MM.1S (cell line): ENCODE results near the gene DOLK.

ENCODE experiments used
- DNase-seq: peaks from one replicate; pipeline ENCODE4 v3.0.0-alpha.2; 2015
- H2AFZ ChIP-seq: fragments of 300-600 bp; sonication (generic); 2 replicates; pipeline ENCODE4 v1.6.0; 2016; ENCODE audit warnings: antibody characterized with exemption, low read length
- H3F3A ChIP-seq: fragments of 300-600 bp; sonication (generic); 2 replicates; pipeline ENCODE4 v1.6.1; 2016; ENCODE audit warnings: mild to moderate bottlenecking, antibody characterized with exemption, low read length, moderate library complexity, mixed read lengths; ENCODE audit not compliant: insufficient read depth
- H3K27ac ChIP-seq: fragments of 300-600 bp; sonication (generic); 2 replicates; pipeline ENCODE4 v1.5.1; 2016; ENCODE audit warnings: mild to moderate bottlenecking, low read length
- H3K27me3 ChIP-seq: fragments of 300-600 bp; sonication (generic); replicated peaks from 2 replicates; pipeline ENCODE4 v1.6.0; 2016; ENCODE audit warnings: low read length; ENCODE audit not compliant: insufficient read depth
- H3K36me3 ChIP-seq: fragments of 300-600 bp; sonication (generic); replicated peaks from 2 replicates; pipeline ENCODE4 v1.6.1; 2016; ENCODE audit warnings: mild to moderate bottlenecking, low read length, mixed read lengths; ENCODE audit not compliant: insufficient read depth
- H3K4me1 ChIP-seq: fragments of 300-600 bp; sonication (generic); 2 replicates; pipeline ENCODE4 v1.6.1; 2016; ENCODE audit warnings: low read length, mixed read lengths
- H3K4me2 ChIP-seq: fragments of 300-600 bp; sonication (generic); 2 replicates; pipeline ENCODE4 v1.6.0; 2016; ENCODE audit warnings: low read depth, low read length
- H3K4me3 ChIP-seq: fragments of 300-600 bp; sonication (generic); 2 replicates; pipeline ENCODE4 v1.5.1; 2016; ENCODE audit warnings: low read length, mixed read lengths
- H3K79me2 ChIP-seq: fragments of 300-600 bp; sonication (generic); 2 replicates; pipeline ENCODE4 v1.6.1; 2016; ENCODE audit warnings: mixed run types, low read length, mixed read lengths
- H3K9ac ChIP-seq: fragments of 300-600 bp; sonication (generic); 2 replicates; pipeline ENCODE4 v1.6.1; 2016; ENCODE audit warnings: low read length, mixed read lengths
- H3K9me2 ChIP-seq: fragments of 300-600 bp; sonication (generic); replicated peaks from 2 replicates; pipeline ENCODE4 v1.6.1; 2016; ENCODE audit warnings: mild to moderate bottlenecking, low read length, mixed read lengths; ENCODE audit not compliant: insufficient read depth
- H3K9me3 ChIP-seq: fragments of 300-600 bp; sonication (generic); replicated peaks from 2 replicates; pipeline ENCODE4 v1.6.1; 2016; ENCODE audit warnings: mild to moderate bottlenecking, low read length, mixed read lengths; ENCODE audit not compliant: insufficient read depth
- H4K20me1 ChIP-seq: fragments of 300-600 bp; sonication (generic); 2 replicates; pipeline ENCODE4 v1.6.1; 2016; ENCODE audit warnings: mild to moderate bottlenecking, low read length, moderate library complexity, mixed read lengths; ENCODE audit not compliant: insufficient read depth
- EZH2 ChIP-seq: fragments of 300-600 bp; sonication (generic); optimal IDR thresholded peaks from 2 replicates; pipeline ENCODE3; 2017; ENCODE audit warnings: low read depth, mild to moderate bottlenecking, antibody characterized with exemption, low read length, mixed read lengths
- EZH2phosphoT487 ChIP-seq: fragments of 300-600 bp; sonication (generic); IDR thresholded peaks from 2 replicates; pipeline ENCODE4 v1.6.1; 2018; ENCODE audit warnings: antibody characterized with exemption, low read length
- TF ChIP-seq, protein P1 (sequence below): fragments of 300-600 bp; sonication (generic); IDR thresholded peaks from 2 replicates; pipeline ENCODE4 v1.5.1; 2016; ENCODE audit warnings: antibody characterized with exemption, low read length, mixed read lengths

DOLK gene

DNA sequence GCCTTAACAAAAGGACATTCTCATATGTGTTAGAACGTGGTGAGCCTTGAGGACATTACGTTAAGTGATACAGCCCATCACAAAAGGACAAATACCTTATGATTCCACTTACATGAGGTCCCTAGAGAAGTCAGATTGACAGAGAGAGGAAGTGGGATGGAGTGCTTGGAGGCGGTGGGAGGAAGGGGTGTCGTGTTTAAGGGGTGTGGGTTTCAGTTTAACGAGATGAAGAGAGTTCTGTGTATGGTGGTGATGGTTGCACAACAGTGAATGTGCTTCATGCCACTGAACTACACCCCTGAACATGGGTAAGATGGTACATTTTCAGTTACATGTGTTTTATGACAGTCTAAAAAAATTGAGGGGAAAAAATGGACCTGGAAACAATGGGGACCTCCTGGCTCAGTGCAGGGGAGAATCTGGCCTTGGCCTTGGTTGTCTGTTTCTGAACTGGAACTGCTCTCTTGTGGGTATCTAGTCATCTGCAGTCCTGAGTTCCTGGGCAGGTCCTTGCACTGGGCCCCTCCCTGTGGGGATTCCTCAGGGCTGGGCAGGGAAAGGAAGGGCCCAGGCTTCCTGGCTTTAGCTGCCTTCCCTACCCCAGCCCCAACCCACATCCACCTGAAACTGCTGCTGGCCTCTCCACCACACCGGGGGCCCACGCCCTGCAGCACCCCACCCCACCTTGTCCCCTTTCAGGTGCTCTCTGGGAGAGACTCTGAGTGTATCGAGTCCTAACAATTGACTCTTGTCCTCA, 47.7 kb downstream of the DOLK start:
- peak overlapping the region; percentile 15; the same call in 1 of the 2 replicates for H3K27ac ChIP-seq
- no peak for DNase-seq
- H3K9me3 ChIP-seq = no peaks in the 10 kb centered on the region
- H3K4me1 ChIP-seq = peaks cover 39% of the 10 kb centered on the region
- TF ChIP-seq EZH2phosphoT487 = no peak
- no peak for TF ChIP-seq EZH2
- H2AFZ ChIP-seq = no peak overlapping the region
- H3K9ac ChIP-seq = no peak overlapping the region
- H3K36me3 ChIP-seq = no peaks in the 10 kb centered on the region
- H4K20me1 ChIP-seq = no peaks in the 10 kb centered on the region
- H3F3A ChIP-seq = peaks cover 8% of the 10 kb centered on the region
- no peak overlapping the region for H3K4me3 ChIP-seq
- peaks cover 49% of the 10 kb centered on the region for H3K79me2 ChIP-seq
- 0 out of 2 replicates have a peak overlapping the region, but pooled peaks have one; percentile 24 for H3K4me2 ChIP-seq
- no peaks in the 10 kb centered on the region for H3K9me2 ChIP-seq
- H3K27me3 ChIP-seq = no peaks in the 10 kb centered on the region

DNA sequence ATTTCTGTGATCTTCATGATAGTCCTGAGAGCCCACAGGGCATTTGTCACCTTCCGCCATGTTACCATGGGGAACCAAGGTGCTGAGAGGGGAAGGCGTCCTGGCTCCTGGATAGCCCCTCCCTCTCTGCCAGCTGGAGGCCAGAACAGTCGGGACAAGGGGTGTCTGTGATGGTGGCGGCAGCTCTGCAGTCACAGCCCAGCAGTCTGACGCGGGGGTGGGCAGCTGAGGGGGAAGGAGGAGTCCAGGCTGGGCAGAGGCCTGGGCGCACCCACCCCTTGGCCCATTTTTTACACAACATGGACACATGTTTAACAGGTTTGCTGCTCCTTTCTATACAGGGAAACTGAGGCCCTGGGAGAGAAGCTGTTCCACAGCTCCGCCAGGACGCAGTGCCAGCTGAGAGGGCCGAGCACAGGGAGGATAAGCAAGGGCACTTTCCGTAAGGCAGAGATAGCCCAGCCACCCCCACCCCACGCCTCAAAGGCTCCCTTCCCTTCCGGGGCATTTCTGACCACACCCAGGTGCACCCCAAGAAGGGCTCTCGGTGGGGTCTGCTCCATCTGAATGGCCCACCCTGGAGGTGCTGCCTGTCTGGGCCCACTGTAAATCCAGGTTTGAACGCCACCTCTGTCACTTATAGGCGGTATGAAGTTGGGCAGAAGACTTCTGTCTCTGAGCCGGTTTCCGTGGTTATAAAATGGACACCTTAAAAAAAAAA, 48.4 kb downstream of the DOLK start:
- Histone ChIP-seq H3K27ac (no peak overlapping the region), H3K9me3 (no peaks in the 10 kb centered on the region), H3K4me1 (peaks cover 40% of the 10 kb centered on the region), H3K9me2 (no peaks in the 10 kb centered on the region), H3K9ac (no peak overlapping the region), H3K4me3 (no peak overlapping the region), H3K36me3 (no peaks in the 10 kb centered on the region), H3K4me2 (no peak overlapping the region), H3K79me2 (peaks cover 47% of the 10 kb centered on the region), H3F3A (peaks cover 10% of the 10 kb centered on the region), H3K27me3 (no peaks in the 10 kb centered on the region), H2AFZ (no peak overlapping the region), H4K20me1 (no peaks in the 10 kb centered on the region)
- TF ChIP-seq, protein P1, sequence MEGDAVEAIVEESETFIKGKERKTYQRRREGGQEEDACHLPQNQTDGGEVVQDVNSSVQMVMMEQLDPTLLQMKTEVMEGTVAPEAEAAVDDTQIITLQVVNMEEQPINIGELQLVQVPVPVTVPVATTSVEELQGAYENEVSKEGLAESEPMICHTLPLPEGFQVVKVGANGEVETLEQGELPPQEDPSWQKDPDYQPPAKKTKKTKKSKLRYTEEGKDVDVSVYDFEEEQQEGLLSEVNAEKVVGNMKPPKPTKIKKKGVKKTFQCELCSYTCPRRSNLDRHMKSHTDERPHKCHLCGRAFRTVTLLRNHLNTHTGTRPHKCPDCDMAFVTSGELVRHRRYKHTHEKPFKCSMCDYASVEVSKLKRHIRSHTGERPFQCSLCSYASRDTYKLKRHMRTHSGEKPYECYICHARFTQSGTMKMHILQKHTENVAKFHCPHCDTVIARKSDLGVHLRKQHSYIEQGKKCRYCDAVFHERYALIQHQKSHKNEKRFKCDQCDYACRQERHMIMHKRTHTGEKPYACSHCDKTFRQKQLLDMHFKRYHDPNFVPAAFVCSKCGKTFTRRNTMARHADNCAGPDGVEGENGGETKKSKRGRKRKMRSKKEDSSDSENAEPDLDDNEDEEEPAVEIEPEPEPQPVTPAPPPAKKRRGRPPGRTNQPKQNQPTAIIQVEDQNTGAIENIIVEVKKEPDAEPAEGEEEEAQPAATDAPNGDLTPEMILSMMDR = no peak
- no peak for TF ChIP-seq EZH2phosphoT487
- no peak for TF ChIP-seq EZH2
- DNase-seq = no peak

DNA sequence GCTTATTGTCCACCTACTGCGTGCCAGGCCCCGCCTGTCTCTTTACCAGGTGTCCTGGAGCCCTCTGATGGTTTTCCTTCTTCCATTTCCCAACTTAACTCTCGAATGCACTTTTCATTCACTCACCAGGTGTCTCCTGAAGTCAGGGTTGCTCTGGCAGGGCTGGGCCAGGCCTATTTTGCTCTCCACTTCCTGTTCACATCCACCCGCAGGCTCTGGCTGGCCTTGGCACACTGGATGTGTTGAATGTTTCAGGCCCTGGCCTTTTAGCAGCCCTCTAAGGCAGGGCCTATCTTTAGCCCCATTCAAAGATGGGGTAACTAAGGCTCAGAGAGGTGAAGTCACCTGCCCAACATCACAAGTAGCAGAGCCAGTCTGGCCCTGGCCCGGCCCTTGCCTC, 49.0 kb downstream of the DOLK start:
- Histone ChIP-seq H3K79me2 (peaks cover 45% of the 10 kb centered on the region), H3K4me1 (peaks cover 40% of the 10 kb centered on the region), H3K4me2 (no peak overlapping the region), H3K9me2 (no peaks in the 10 kb centered on the region), H3K27ac (no peak overlapping the region), H3F3A (peaks cover 10% of the 10 kb centered on the region), H2AFZ (no peak overlapping the region), H3K4me3 (no peak overlapping the region), H4K20me1 (no peaks in the 10 kb centered on the region), H3K36me3 (no peaks in the 10 kb centered on the region), H3K9me3 (no peaks in the 10 kb centered on the region), H3K27me3 (no peaks in the 10 kb centered on the region), H3K9ac (no peak overlapping the region)
- no peak for DNase-seq
- TF ChIP-seq EZH2phosphoT487 (no peak), EZH2 (no peak)
- TF ChIP-seq, protein P1 = no peak
